ENCODE data around the gene INO80B. TPM values are rescaled to one million over a fixed set of nuclear protein-coding genes. Genes with fewer than 3 reads are reported as not detected.

The INO80B gene
- total and polyA plus RNA-seq, 8 donors = 4.7 to 52.2 (median 32.2) TPM; not detected in 1

- Histone ChIP-seq H3K4me1 (peaks cover 16 to 36% (median 27%) of the 10 kb centered on the region in 4 donors), H3K27ac (no peak overlapping the region), H3K36me3 (peaks cover 20 to 65% (median 60%) of the 10 kb centered on the region in 4 donors), H3K27me3 (no peaks in the 10 kb centered on the region), H3K4me3 (no peak overlapping the region), H3K9me3 (no peaks in the 10 kb centered on the region)
- intact Hi-C loops (cut with DNase I; ENCODE audit: low total_unique reads) = no loop called here
- WGBS, 5 donors = 70 to 92% (median 75%) methylated on average over 2 of the region's 2 CpGs
- TF ChIP-seq CTCF (IDR thresholded peaks at IDR 0.05) = no peak
- no peak for DNase-seq
These were observed 31.3 kb downstream of the INO80B start for GRCh38 chr2:74486141-74486540.

GRCh38 chr2:74488643-74489481 is 34.0 kb downstream of the INO80B start:
- Histone ChIP-seq H3K4me3 (no peak overlapping the region), H3K27me3 (no peaks in the 10 kb centered on the region), H3K27ac (no peak overlapping the region), H3K36me3 (peaks cover 47 to 91% (median 86%) of the 10 kb centered on the region in 4 donors), H3K4me1 (peaks cover under 1 to 18% (median 8%) of the 10 kb centered on the region in 4 donors), H3K9me3 (no peaks in the 10 kb centered on the region)
- 87 to 94% (median 93%) methylated on average over 9 of the region's 9 CpGs for WGBS, 5 donors
- TF ChIP-seq POLR2AphosphoS5 (IDR thresholded peaks at IDR 0.05) (no peak), CTCF (IDR thresholded peaks at IDR 0.05) (no peak)
- DNase-seq = no peak
- intact Hi-C loops (cut with DNase I; ENCODE audit: low total_unique reads) = no loop called here

GRCh38 chr2:74489906-74490305 is 35.0 kb downstream of the INO80B start:
- Histone ChIP-seq H3K4me1 (peaks cover 0 to 11% (median 2%) of the 10 kb centered on the region in 4 donors), H3K9me3 (no peaks in the 10 kb centered on the region), H3K27me3 (no peaks in the 10 kb centered on the region), H3K36me3 (peaks cover 49 to 97% (median 93%) of the 10 kb centered on the region in 4 donors), H3K27ac (no peak overlapping the region), H3K4me3 (no peak overlapping the region)
- intact Hi-C loops (cut with DNase I; ENCODE audit: low total_unique reads) = no loop called here
- TF ChIP-seq POLR2AphosphoS5 (IDR thresholded peaks at IDR 0.05) = no peak
- no peak for TF ChIP-seq EP300 (IDR thresholded peaks at IDR 0.05)
- TF ChIP-seq CTCF (IDR thresholded peaks at IDR 0.05) = no peak
- no peak for TF ChIP-seq POLR2A (IDR thresholded peaks at IDR 0.05)
- 92 to 97% (median 95%) methylated on average over 7 to 9 of the region's 9 CpGs for WGBS, 5 donors
- DNase-seq = no peak

GRCh38 chr2:74491648-74492544 is 37.0 kb downstream of the INO80B start:
- no peak for DNase-seq

More at GRCh38 chr2:74491648-74492544, 37.0 kb downstream of the INO80B start:
- Histone ChIP-seq H3K27me3 (peaks cover 0 to 3% (median 0%) of the 10 kb centered on the region in 3 donors), H3K4me3 (no peak overlapping the region), H3K27ac (no peak overlapping the region), H3K9me3 (no peaks in the 10 kb centered on the region), H3K36me3 (peaks cover 43 to 77% (median 74%) of the 10 kb centered on the region in 4 donors), H3K4me1 (no peaks in the 10 kb centered on the region)
- no peak for TF ChIP-seq CTCF (IDR thresholded peaks at IDR 0.05)
- no peak for TF ChIP-seq POLR2AphosphoS5 (IDR thresholded peaks at IDR 0.05)
- no peak for TF ChIP-seq POLR2A (IDR thresholded peaks at IDR 0.05)
- TF ChIP-seq EP300 (IDR thresholded peaks at IDR 0.05) = no peak
- WGBS, 5 donors = 87 to 92% (median 90%) methylated on average over 12 of the region's 12 CpGs
- intact Hi-C loops (cut with DNase I; ENCODE audit: low total_unique reads) = no loop called here
